K562 (cell line): ENCODE results near the gene LRRC3. TPM values are rescaled to one million over a fixed set of nuclear protein-coding genes. Genes with fewer than 3 reads are reported as not detected.

Source experiments
- ATAC-seq: fragments of 200-7000 bp; cut with Tn5 transposase; 3 replicates; pipeline ENCODE4 v1.9.1; 2020; ENCODE audit warnings: moderate library complexity
- BruUV-seq: library from RNA; stranded (reverse); fragments of 400-500 nt; replicated peaks from 2 replicates; lab custom pipeline; 2021; lab: Mats Ljungman, UMichigan
- CTCF ChIA-PET: fragments of 300-600 bp; formaldehyde crosslinking; extraction: SDS; loops from one replicate; lab custom pipeline; 2021; ENCODE audit warnings: low intra/inter-chr PET ratio; lab: Yijun Ruan, JAX
- POLR2A ChIA-PET: fragments of 300-600, 350-650 bp; sonication (Branson Sonifier 250); formaldehyde crosslinking; extraction: SDS; loops from one replicate; lab custom pipeline; 2021; ENCODE audit warnings: antibody characterized with exemption, inconsistent platforms; lab: Yijun Ruan, JAX
- DNase-seq, 4 experiments: peaks; one replicate each; pipeline versions ENCODE4 v3.0.0 to v3.0.0-alpha.2; 2011 to 2018; ENCODE audit warnings: low spot score in 3 of 4, mixed read lengths in 3 of 4; ENCODE audit errors: extremely low read depth in 1 of 4
- FAIRE-seq: peaks from 2 replicates; lab custom pipeline; 2011; peaks lifted over from hg19 to GRCh38; lab: Jason Lieb, UNC
- H2AFZ ChIP-seq: 2 replicates; pipeline ENCODE4 v1.6.0; 2011; ENCODE audit warnings: low read depth, low read length, control low read depth, inconsistent platforms
- H3K27ac ChIP-seq: fragments of 200-600 bp; 3 replicates; pipeline ENCODE4 v1.8.0; 2011; ENCODE audit warnings: low read depth, mild to moderate bottlenecking, control low read depth, inconsistent platforms, low read length, moderate library complexity, mixed read lengths; ENCODE audit errors: extremely low read depth
- H3K27me3 ChIP-seq, 2 experiments: fragments of 300-600 bp in 1 of 2; 2 replicates in 1 of 2; 3 replicates in 1 of 2; pipeline versions ENCODE4 v1.6.0 to v1.8.0; 2011; ENCODE audit warnings: inconsistent platforms in 2 of 2, low read length in 2 of 2, mild to moderate bottlenecking in 1 of 2, mixed read lengths in 1 of 2, moderate library complexity in 1 of 2; ENCODE audit not compliant: control insufficient read depth in 2 of 2, insufficient read depth in 2 of 2
- H3K36me3 ChIP-seq: fragments of 300-600 bp; 3 replicates; pipeline ENCODE4 v1.8.0; 2011; ENCODE audit warnings: mild to moderate bottlenecking, low read length, inconsistent platforms; ENCODE audit not compliant: control insufficient read depth, insufficient read depth
- H3K4me1 ChIP-seq, 2 experiments: fragments of 200-600 bp in 1 of 2; replicated peaks in 1 of 2; 2 replicates in 1 of 2; 3 replicates in 1 of 2; pipeline versions ENCODE4 v1.5.1 to v1.8.0; 2011; ENCODE audit warnings: inconsistent platforms in 2 of 2, low read length in 2 of 2, mild to moderate bottlenecking in 1 of 2, mixed read lengths in 1 of 2, moderate library complexity in 1 of 2; ENCODE audit not compliant: control insufficient read depth in 2 of 2, insufficient read depth in 2 of 2
- H3K4me2 ChIP-seq: 2 replicates; pipeline ENCODE4 v1.6.1; 2011; ENCODE audit warnings: low read length, control low read depth, inconsistent platforms, mixed read lengths; ENCODE audit not compliant: insufficient read depth
- H3K4me3 ChIP-seq: fragments of 200-600 bp; sonication (generic), shearing (Covaris generic); 2 replicates; pipeline ENCODE4 v1.5.1; 2016; ENCODE audit warnings: control low read depth, inconsistent platforms
- H3K79me2 ChIP-seq: fragments of 200-600 bp; 3 replicates; pipeline ENCODE4 v1.8.0; 2011; ENCODE audit warnings: low read length, inconsistent platforms; ENCODE audit not compliant: control insufficient read depth, insufficient read depth
- H3K9ac ChIP-seq, 2 experiments: 2 replicates each; pipeline versions ENCODE4 v1.6.0 to v1.6.1; 2011; ENCODE audit warnings: low read depth in 2 of 2, low read length in 2 of 2, control low read depth in 1 of 2, inconsistent platforms in 1 of 2, mild to moderate bottlenecking in 1 of 2, mixed read lengths in 1 of 2; ENCODE audit not compliant: insufficient read depth in 1 of 2
- H3K9me1 ChIP-seq: one replicate; pipeline ENCODE4 v1.6.0; 2011; ENCODE audit warnings: inconsistent platforms, mild to moderate bottlenecking, low read length, moderate library complexity; ENCODE audit not compliant: control insufficient read depth, insufficient read depth
- H3K9me3 ChIP-seq: replicated peaks from 2 replicates; pipeline ENCODE4 v1.5.1; 2011; ENCODE audit warnings: low read depth, low read length, inconsistent platforms; ENCODE audit not compliant: control insufficient read depth, insufficient read depth
- H4K20me1 ChIP-seq: replicated peaks from 2 replicates; pipeline ENCODE4 v1.6.1; 2011; ENCODE audit warnings: low read length, inconsistent platforms, mixed read lengths; ENCODE audit not compliant: control insufficient read depth, insufficient read depth
- RBM15 ChIP-seq: fragments of 200-400 bp; formaldehyde crosslinking; IDR thresholded peaks from 2 replicates; pipeline ENCODE4 v1.6.1; 2018; ENCODE audit warnings: mild to moderate bottlenecking, low read length, moderate library complexity; ENCODE audit not compliant: insufficient read depth
- RBM34 ChIP-seq: fragments of 200-400 bp; formaldehyde crosslinking; IDR thresholded peaks from 2 replicates; pipeline ENCODE4 v1.6.1; 2018; ENCODE audit warnings: low read length, borderline replicate concordance; ENCODE audit not compliant: insufficient read depth
- SMC3 ChIP-seq: conservative IDR thresholded peaks from 2 replicates; pipeline ENCODE4 v1.6.1; 2011; ENCODE audit warnings: low read depth, low read length, improper control_type of control experiment; ENCODE audit not compliant: insufficient read depth
- WGBS: fragments of 100-300 bp; shearing (Covaris generic); methylation state at CpG from one replicate; pipeline ENCODE4 v1.1.6; 2016; ENCODE audit warnings: low coverage, mixed read lengths; ENCODE audit not compliant: insufficient coverage; ENCODE audit errors: missing lambda C conversion rate; 5-methylcytosine and 5-hydroxymethylcytosine counted together
- in situ Hi-C: fragments of 300-500 bp; cut with MboI; formaldehyde crosslinking; loops from 4 replicates; pipeline ENCODE4 v1.15.0; 2018; ENCODE audit warnings: inconsistent platforms, mixed read lengths
- intact Hi-C: fragments of 100-400 bp; cut with micrococcal nuclease; formaldehyde crosslinking; loops from 2 replicates; pipeline ENCODE4 v1.14.2; 2022
- polyA plus RNA-seq, 8 experiments: library from polyadenylated mRNA; depleted of rRNA in 4 of 8; stranded (reverse) in 5 of 8; unstranded in 3 of 8; fragments of >200 nt; fragmentation: Nextera tagmentation in 2 of 8; fragmentation: Illumina TruSeq in 1 of 8; extraction: Ambion mirVana in 2 of 8; extraction: Trizol in 1 of 8; gene quantifications; 2 replicates each; pipeline versions ENCODE4 v1.2.1 to v1.2.3, GENCODE V29; 2011 to 2014; ENCODE audit warnings: inconsistent platforms in 1 of 8, missing spikeins in 1 of 8
- total RNA-seq, 7 experiments: library from RNA; depleted of rRNA in 6 of 7; stranded (reverse); fragments of >200 nt in 6 of 7; fragmentation: Illumina TruSeq in 2 of 7; extraction: Trizol in 2 of 7; gene quantifications; 2 replicates each; pipeline versions ENCODE4 v1.2.1 to v1.2.3, GENCODE V29; 2011 to 2021; ENCODE audit warnings: low replicate concordance in 1 of 7
- TF ChIP-seq, protein P1 (sequence below): sonication (generic); formaldehyde crosslinking; IDR thresholded peaks from 2 replicates; pipeline ENCODE4 v1.8.0; 2022; ENCODE audit warnings: mild to moderate bottlenecking, missing genetic modification reagents, borderline replicate concordance
- TF ChIP-seq, protein P2 (sequence below): sonication (generic); formaldehyde crosslinking; IDR thresholded peaks from 2 replicates; pipeline ENCODE4 v1.8.0; 2022; ENCODE audit warnings: mild to moderate bottlenecking, missing genetic modification reagents

The LRRC3 gene
- total and polyA plus RNA-seq, 9 of the 15 experiments (the other 6 are each of a cell fraction or from before 2014, with no cell fraction given): 0.04 TPM; not detected in 7

DNA sequence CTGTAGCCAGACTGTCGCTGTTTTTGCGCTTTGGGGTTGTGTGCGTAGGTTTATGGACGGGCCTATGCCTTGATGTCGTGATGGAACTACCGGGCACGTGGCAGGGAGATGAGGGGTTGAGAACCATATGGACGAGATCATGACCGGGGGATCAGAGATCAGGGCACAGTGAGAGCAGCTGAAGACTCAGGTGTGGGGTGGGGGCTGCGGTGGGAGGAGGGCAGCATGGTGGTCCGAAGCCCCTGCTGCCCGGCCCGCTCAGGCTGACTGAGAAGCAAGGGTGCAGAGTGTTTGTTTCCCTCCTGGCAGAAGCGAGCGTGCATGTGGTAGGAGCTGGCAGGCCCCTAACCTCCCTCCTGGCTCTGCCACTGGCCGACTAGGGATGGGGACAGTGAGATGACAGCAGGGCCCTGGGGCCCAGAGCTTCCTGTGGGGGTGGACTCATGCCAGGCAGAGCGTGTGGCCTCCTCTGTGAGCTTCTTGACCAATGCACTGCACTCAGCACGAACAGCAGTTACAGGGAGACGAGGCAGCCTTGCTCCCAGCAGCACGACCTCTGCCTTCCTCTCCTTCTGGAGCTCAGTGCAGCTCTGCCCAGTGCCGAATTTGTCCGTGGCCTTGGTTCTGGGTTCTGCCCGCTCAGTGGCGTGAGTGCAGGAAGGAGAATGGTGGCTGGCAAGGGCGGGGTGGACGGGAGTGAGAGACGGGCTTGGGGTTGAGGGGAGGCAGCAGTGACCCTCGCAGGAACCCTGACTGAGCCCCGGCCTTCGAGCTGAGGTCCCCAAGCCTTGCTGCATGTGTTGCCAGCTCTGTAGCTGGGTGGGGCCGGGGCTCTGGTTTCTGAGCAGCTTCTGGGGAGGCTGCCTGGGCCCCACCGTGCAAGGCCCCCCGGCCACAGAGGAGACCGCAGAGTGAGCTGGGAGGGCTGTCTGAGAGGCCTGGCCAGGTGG, 22.2 kb upstream of the LRRC3 start:
- no peaks in the 10 kb centered on the region for H3K9me1 ChIP-seq
- no peak for ATAC-seq
- H3K27me3 ChIP-seq: peaks cover 3 to 60% of the 10 kb centered on the region in 2 experiments; a peak in 3 of 5 replicates
- no TSS peak for BruUV-seq
- TF ChIP-seq RBM15 (no peak), SMC3 (no peak), RBM34 (no peak)
- TF ChIP-seq, protein P1, sequence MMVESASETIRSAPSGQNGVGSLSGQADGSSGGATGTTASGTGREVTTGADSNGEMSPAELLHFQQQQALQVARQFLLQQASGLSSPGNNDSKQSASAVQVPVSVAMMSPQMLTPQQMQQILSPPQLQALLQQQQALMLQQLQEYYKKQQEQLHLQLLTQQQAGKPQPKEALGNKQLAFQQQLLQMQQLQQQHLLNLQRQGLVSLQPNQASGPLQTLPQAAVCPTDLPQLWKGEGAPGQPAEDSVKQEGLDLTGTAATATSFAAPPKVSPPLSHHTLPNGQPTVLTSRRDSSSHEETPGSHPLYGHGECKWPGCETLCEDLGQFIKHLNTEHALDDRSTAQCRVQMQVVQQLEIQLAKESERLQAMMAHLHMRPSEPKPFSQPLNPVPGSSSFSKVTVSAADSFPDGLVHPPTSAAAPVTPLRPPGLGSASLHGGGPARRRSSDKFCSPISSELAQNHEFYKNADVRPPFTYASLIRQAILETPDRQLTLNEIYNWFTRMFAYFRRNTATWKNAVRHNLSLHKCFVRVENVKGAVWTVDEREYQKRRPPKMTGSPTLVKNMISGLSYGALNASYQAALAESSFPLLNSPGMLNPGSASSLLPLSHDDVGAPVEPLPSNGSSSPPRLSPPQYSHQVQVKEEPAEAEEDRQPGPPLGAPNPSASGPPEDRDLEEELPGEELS: no peak
- TF ChIP-seq, protein P2, sequence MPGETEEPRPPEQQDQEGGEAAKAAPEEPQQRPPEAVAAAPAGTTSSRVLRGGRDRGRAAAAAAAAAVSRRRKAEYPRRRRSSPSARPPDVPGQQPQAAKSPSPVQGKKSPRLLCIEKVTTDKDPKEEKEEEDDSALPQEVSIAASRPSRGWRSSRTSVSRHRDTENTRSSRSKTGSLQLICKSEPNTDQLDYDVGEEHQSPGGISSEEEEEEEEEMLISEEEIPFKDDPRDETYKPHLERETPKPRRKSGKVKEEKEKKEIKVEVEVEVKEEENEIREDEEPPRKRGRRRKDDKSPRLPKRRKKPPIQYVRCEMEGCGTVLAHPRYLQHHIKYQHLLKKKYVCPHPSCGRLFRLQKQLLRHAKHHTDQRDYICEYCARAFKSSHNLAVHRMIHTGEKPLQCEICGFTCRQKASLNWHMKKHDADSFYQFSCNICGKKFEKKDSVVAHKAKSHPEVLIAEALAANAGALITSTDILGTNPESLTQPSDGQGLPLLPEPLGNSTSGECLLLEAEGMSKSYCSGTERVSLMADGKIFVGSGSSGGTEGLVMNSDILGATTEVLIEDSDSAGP: no peak
- no peak overlapping the region for H3K4me2 ChIP-seq
- H3K27ac ChIP-seq: no peak overlapping the region
- no peak for DNase-seq
- FAIRE-seq: no peak
- no peak overlapping the region for H3K4me3 ChIP-seq
- no peak overlapping the region for H3K9ac ChIP-seq
- no peaks in the 10 kb centered on the region; the same call in 1 of the 2 replicates for H3K9me3 ChIP-seq
- H3K4me1 ChIP-seq: peaks cover 0 to 7% of the 10 kb centered on the region in 2 experiments; a peak in 1 of 5 replicates
- H2AFZ ChIP-seq: no peak overlapping the region
- POLR2A ChIA-PET: interaction anchor here (0.6 to 2.7 kb wide), 4 partner anchors 9 to 61 kb away, joined by 3 to 15 read pairs (median 4); no protein-coding TSS in a partner anchor
- H3K36me3 ChIP-seq: no peaks in the 10 kb centered on the region
- in situ Hi-C loops (no loop called here), intact Hi-C loops (no loop called here)
- 0 out of 2 replicates have a peak, but pooled peaks cover 4% of the 10 kb centered on the region for H4K20me1 ChIP-seq
- H3K79me2 ChIP-seq: no peaks in the 10 kb centered on the region
- WGBS: 4% methylated on average over 34 of the region's 34 CpGs
- CTCF ChIA-PET: no interaction called here
